Measurements from ENCODE around the gene ARHGAP26.

GRCh38 chr5:142961440-142962173, 191.4 kb downstream of the ARHGAP26 start:
- TF ChIP-seq, protein P1, sequence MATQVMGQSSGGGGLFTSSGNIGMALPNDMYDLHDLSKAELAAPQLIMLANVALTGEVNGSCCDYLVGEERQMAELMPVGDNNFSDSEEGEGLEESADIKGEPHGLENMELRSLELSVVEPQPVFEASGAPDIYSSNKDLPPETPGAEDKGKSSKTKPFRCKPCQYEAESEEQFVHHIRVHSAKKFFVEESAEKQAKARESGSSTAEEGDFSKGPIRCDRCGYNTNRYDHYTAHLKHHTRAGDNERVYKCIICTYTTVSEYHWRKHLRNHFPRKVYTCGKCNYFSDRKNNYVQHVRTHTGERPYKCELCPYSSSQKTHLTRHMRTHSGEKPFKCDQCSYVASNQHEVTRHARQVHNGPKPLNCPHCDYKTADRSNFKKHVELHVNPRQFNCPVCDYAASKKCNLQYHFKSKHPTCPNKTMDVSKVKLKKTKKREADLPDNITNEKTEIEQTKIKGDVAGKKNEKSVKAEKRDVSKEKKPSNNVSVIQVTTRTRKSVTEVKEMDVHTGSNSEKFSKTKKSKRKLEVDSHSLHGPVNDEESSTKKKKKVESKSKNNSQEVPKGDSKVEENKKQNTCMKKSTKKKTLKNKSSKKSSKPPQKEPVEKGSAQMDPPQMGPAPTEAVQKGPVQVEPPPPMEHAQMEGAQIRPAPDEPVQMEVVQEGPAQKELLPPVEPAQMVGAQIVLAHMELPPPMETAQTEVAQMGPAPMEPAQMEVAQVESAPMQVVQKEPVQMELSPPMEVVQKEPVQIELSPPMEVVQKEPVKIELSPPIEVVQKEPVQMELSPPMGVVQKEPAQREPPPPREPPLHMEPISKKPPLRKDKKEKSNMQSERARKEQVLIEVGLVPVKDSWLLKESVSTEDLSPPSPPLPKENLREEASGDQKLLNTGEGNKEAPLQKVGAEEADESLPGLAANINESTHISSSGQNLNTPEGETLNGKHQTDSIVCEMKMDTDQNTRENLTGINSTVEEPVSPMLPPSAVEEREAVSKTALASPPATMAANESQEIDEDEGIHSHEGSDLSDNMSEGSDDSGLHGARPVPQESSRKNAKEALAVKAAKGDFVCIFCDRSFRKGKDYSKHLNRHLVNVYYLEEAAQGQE (IDR thresholded peaks at IDR 0.05; ENCODE audit: insufficient read depth in 1 of 2, low read depth in 2 of 2, low read length in 2 of 2), result no peak
- TF ChIP-seq POLR2AphosphoS5 (IDR thresholded peaks at IDR 0.05; ENCODE audit: low read depth, low read length), result no peak
- no peak for TF ChIP-seq TAF1 (IDR thresholded peaks at IDR 0.05; ENCODE audit: borderline replicate concordance, insufficient read depth, low read length)
- TF ChIP-seq SIN3A (IDR thresholded peaks at IDR 0.05; ENCODE audit: borderline replicate concordance, insufficient read depth, low read length), result no peak
- TF ChIP-seq FOXP2 (optimal IDR thresholded peaks at IDR 0.05; ENCODE audit: borderline replicate concordance, extremely low read depth, extremely low read length, insufficient read depth), result no peak

Data from PFSK-1 (cell line).